HepG2 (cell line): ENCODE measurements around the gene ANGPTL5. TPM values are rescaled to one million over a fixed set of nuclear protein-coding genes. Genes with fewer than 3 reads are reported as not detected.

Experiments
- ATAC-seq: fragments of 200-7000 bp; cut with Tn5 transposase; 3 replicates; pipeline ENCODE4 v1.9.1; 2020; ENCODE audit warnings: mild to moderate bottlenecking, moderate library complexity
- BruUV-seq: library from RNA; stranded (reverse); fragments of 400-500 nt; replicated peaks from 2 replicates; lab custom pipeline; 2021; lab: Mats Ljungman, UMichigan
- CTCF ChIA-PET: fragments of 300-600 bp; formaldehyde crosslinking; extraction: SDS; loops from one replicate; lab custom pipeline; 2021; ENCODE audit warnings: low total read pairs, inconsistent platforms, low intra/inter-chr PET ratio; lab: Yijun Ruan, JAX
- POLR2A ChIA-PET: fragments of 350-600 bp; sonication (Branson Sonifier 250); formaldehyde crosslinking; loops from one replicate; lab custom pipeline; 2020; ENCODE audit warnings: antibody characterized with exemption, inconsistent platforms; lab: Yijun Ruan, JAX
- DNase-seq: peaks from one replicate; pipeline ENCODE4 v3.0.0-alpha.2; 2015; ENCODE audit warnings: low spot score
- FAIRE-seq: peaks from 3 replicates; lab custom pipeline; 2011; peaks lifted over from hg19 to GRCh38; lab: Jason Lieb, UNC
- H2AFZ ChIP-seq: one replicate; pipeline ENCODE4 v1.6.1; 2011; ENCODE audit warnings: low read length, inconsistent platforms
- H3K27ac ChIP-seq: fragments of 300-600 bp; 3 replicates; pipeline ENCODE4 v1.8.0; 2011; ENCODE audit warnings: mixed run types, mild to moderate bottlenecking, mixed read lengths, low read length, inconsistent platforms; ENCODE audit not compliant: insufficient read depth; ENCODE audit errors: extremely low read length
- H3K27me3 ChIP-seq, 2 experiments: fragments of 200-600 bp in 1 of 2; 2 replicates in 1 of 2; 3 replicates in 1 of 2; pipeline versions ENCODE4 v1.6.0 to v1.8.0; 2011; ENCODE audit warnings: low read length in 2 of 2, mild to moderate bottlenecking in 2 of 2, moderate library complexity in 2 of 2, inconsistent platforms in 1 of 2; ENCODE audit not compliant: insufficient read depth in 2 of 2, control insufficient read depth in 1 of 2
- H3K36me3 ChIP-seq, 2 experiments: fragments of 200-600 bp in 1 of 2; replicated peaks in 1 of 2; 2 replicates in 1 of 2; 3 replicates in 1 of 2; pipeline versions ENCODE4 v1.5.1 to v1.8.0; 2011; ENCODE audit warnings: low read length in 2 of 2, inconsistent platforms in 1 of 2; ENCODE audit not compliant: insufficient read depth in 2 of 2, control insufficient read depth in 1 of 2
- H3K4me1 ChIP-seq: 2 replicates; pipeline ENCODE4 v1.5.1; 2012; ENCODE audit warnings: low read length, inconsistent platforms; ENCODE audit not compliant: insufficient read depth
- H3K4me2 ChIP-seq: 2 replicates; pipeline ENCODE4 v1.6.0; 2011; ENCODE audit warnings: low read depth, low read length, inconsistent platforms
- H3K4me3 ChIP-seq, 3 experiments: fragments of 200-600 bp in 1 of 3; sonication (generic), shearing (Covaris generic) in 1 of 3; replicated peaks in 1 of 3; 2 replicates each; pipeline ENCODE4 v1.5.1; 2011 to 2016; ENCODE audit warnings: low read length in 3 of 3, inconsistent platforms in 2 of 3, low read depth in 2 of 3, mild to moderate bottlenecking in 2 of 3, control low read depth in 1 of 3, mixed read lengths in 1 of 3; ENCODE audit not compliant: insufficient read depth in 1 of 3
- H3K79me2 ChIP-seq: one replicate; pipeline ENCODE4 v1.6.1; 2011; ENCODE audit warnings: low read length, inconsistent platforms; ENCODE audit not compliant: insufficient read depth
- H3K9ac ChIP-seq: 2 replicates; pipeline ENCODE4 v1.6.0; 2011; ENCODE audit warnings: mild to moderate bottlenecking, low read depth, low read length, inconsistent platforms; ENCODE audit not compliant: insufficient read depth
- H3K9me3 ChIP-seq: 2 replicates; pipeline ENCODE4 v1.5.1; 2012; ENCODE audit warnings: mild to moderate bottlenecking, low read length
- H4K20me1 ChIP-seq: 2 replicates; pipeline ENCODE4 v1.6.0; 2011; ENCODE audit warnings: inconsistent platforms, mild to moderate bottlenecking, low read length, moderate library complexity; ENCODE audit not compliant: insufficient read depth
- ATF7 ChIP-seq, 2 experiments: fragments of 450-650 bp in 1 of 2; sonication (generic) in 1 of 2; formaldehyde crosslinking in 1 of 2; IDR thresholded peaks; 2 replicates each; pipeline versions ENCODE4 v1.4.0 to v1.6.1; 2016 to 2020; ENCODE audit warnings: antibody characterized with exemption in 1 of 2, mild to moderate bottlenecking in 1 of 2, missing genetic modification reagents in 1 of 2
- BRF2 ChIP-seq: sonication (generic); formaldehyde crosslinking; IDR thresholded peaks from 2 replicates; pipeline ENCODE4 v1.8.1; 2022; ENCODE audit warnings: mild to moderate bottlenecking, missing genetic modification reagents
- CBX1 ChIP-seq: IDR thresholded peaks from one replicate; pipeline ENCODE4 v1.6.1; 2016; ENCODE audit warnings: antibody characterized with exemption, low read depth
- E2F5 ChIP-seq: sonication (generic); formaldehyde crosslinking; conservative IDR thresholded peaks from 2 replicates; pipeline ENCODE4 v1.4.0; 2020; ENCODE audit warnings: missing genetic modification reagents
- FOXC1 ChIP-seq: sonication (generic); formaldehyde crosslinking; IDR thresholded peaks from 2 replicates; pipeline ENCODE4 v1.8.0; 2022; ENCODE audit warnings: mild to moderate bottlenecking, missing genetic modification reagents, borderline replicate concordance
- HNRNPH1 ChIP-seq: fragments of 200-400 bp; formaldehyde crosslinking; optimal IDR thresholded peaks from 2 replicates; pipeline ENCODE3; 2017; ENCODE audit warnings: mild to moderate bottlenecking, low read depth, low read length
- HOXA3 ChIP-seq: sonication (generic); formaldehyde crosslinking; IDR thresholded peaks from 2 replicates; pipeline ENCODE4 v1.5.0; 2020; ENCODE audit warnings: missing genetic modification reagents
- JUND ChIP-seq: sonication (generic); formaldehyde crosslinking; IDR thresholded peaks from 2 replicates; pipeline ENCODE4 v1.8.0; 2022; ENCODE audit warnings: mild to moderate bottlenecking, missing genetic modification reagents
- YY1 ChIP-seq: IDR thresholded peaks from 2 replicates; pipeline ENCODE4 v1.6.1; 2011; ENCODE audit warnings: low read length, low read depth, moderate library complexity, mild to moderate bottlenecking; ENCODE audit not compliant: insufficient read depth, insufficient replicate concordance
- ZKSCAN5 ChIP-seq: sonication (generic); formaldehyde crosslinking; IDR thresholded peaks from 2 replicates; pipeline ENCODE4 v1.5.1; 2020; ENCODE audit warnings: mild to moderate bottlenecking, missing genetic modification reagents
- ZMAT3 ChIP-seq: sonication (generic); formaldehyde crosslinking; conservative IDR thresholded peaks from 2 replicates; pipeline ENCODE4 v1.7.0; 2021; ENCODE audit warnings: missing genetic modification reagents
- ZNF569 ChIP-seq: sonication (generic); formaldehyde crosslinking; IDR thresholded peaks from 2 replicates; pipeline ENCODE4 v1.5.0; 2020; ENCODE audit warnings: mild to moderate bottlenecking, missing genetic modification reagents, moderate library complexity, borderline replicate concordance
- ZNF878 ChIP-seq: sonication (generic); formaldehyde crosslinking; IDR thresholded peaks from 2 replicates; pipeline ENCODE4 v1.8.1; 2023; ENCODE audit warnings: mild to moderate bottlenecking, missing genetic modification reagents, moderate library complexity
- WGBS: methylation state at CpG from one replicate; pipeline ENCODE4 v1.1.6; 2017; ENCODE audit warnings: low lambda C conversion rate; 5-methylcytosine and 5-hydroxymethylcytosine counted together
- in situ Hi-C: cut with HindIII; loops from 2 replicates; pipeline ENCODE4 v1.10.0; 2017; ENCODE audit warnings: low pct_unique_long_range_greater_than_20kb; ENCODE audit not compliant: extremely low pct_ligation_motif_present
- intact Hi-C: fragments of 100-400 bp; cut with micrococcal nuclease; formaldehyde crosslinking; loops from one replicate; pipeline ENCODE4 v1.10.0; 2022; ENCODE audit not compliant: unreplicated experiment
- polyA plus RNA-seq, 8 experiments: library from polyadenylated mRNA; depleted of rRNA in 3 of 8; stranded (reverse) in 7 of 8; unstranded in 1 of 8; fragments of >200 nt; fragmentation: Illumina TruSeq in 4 of 8; extraction: Trizol in 4 of 8; gene quantifications; 2 replicates each; pipeline versions ENCODE4 v1.2.1 to v1.2.3, GENCODE V29; 2011 to 2016; ENCODE audit warnings: low read depth in 4 of 8, missing spikeins in 1 of 8, mixed read lengths in 1 of 8; ENCODE audit not compliant: insufficient read depth in 1 of 8
- total RNA-seq, 5 experiments: library from RNA; depleted of rRNA; stranded (reverse); fragments of >200 nt; fragmentation: Illumina TruSeq; extraction: Trizol; gene quantifications; 2 replicates each; pipeline ENCODE4 v1.2.3, GENCODE V29; 2016; ENCODE audit warnings: low read depth in 1 of 5
- TF ChIP-seq, protein P1 (sequence below), 2 experiments: sonication (generic) in 1 of 2; formaldehyde crosslinking in 1 of 2; IDR thresholded peaks; 2 replicates each; pipeline versions ENCODE4 v1.5.1 to v1.6.1; 2011 to 2020; ENCODE audit warnings: borderline replicate concordance in 1 of 2, low read depth in 1 of 2, low read length in 1 of 2, mild to moderate bottlenecking in 1 of 2, missing genetic modification reagents in 1 of 2, moderate library complexity in 1 of 2
- TF ChIP-seq, protein P2 (sequence below): sonication (generic); formaldehyde crosslinking; IDR thresholded peaks from 2 replicates; pipeline ENCODE4 v1.9.0; 2021; ENCODE audit warnings: missing genetic modification reagents, mild to moderate bottlenecking, borderline replicate concordance

ANGPTL5 gene
- total and polyA plus RNA-seq, 2 of the 13 experiments (the other 11 are each of a cell fraction or from before 2014, with no cell fraction given): not detected

DNA sequence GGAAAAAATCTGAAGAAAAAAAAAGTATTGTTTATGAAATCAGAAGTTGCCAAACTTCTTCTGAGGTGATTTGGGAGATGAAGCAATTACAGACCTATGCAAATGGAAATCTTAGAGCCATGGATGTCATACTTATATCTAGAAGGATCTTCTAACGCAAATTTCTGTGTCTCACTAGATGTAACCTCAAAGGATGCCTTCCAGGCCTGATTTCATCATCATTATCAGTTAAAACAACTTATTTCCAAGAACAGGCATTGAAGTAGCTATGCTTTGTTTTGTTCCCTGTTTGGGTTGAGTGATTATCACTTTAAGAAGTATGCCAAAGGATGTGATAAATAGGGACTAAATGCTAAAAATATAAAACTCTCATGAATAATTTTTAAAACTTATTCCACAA, 43.9 kb upstream of the ANGPTL5 start:
- no peak overlapping the region for H3K9ac ChIP-seq
- CTCF ChIA-PET: no interaction called here
- intact Hi-C loops: no loop called here
- no peak overlapping the region for H3K4me3 ChIP-seq
- 88% methylated on average over 1 of the region's 1 CpG for WGBS
- DNase-seq (no peak), ATAC-seq (no peak), FAIRE-seq (no peak)
- BruUV-seq: no TSS peak
- H3K4me2 ChIP-seq: no peak overlapping the region
- in situ Hi-C loops: no loop called here
- no peaks in the 10 kb centered on the region for H3K27me3 ChIP-seq
- H2AFZ ChIP-seq: no peak overlapping the region
- H3K9me3 ChIP-seq: no peaks in the 10 kb centered on the region
- H3K79me2 ChIP-seq: no peaks in the 10 kb centered on the region
- TF ChIP-seq ZKSCAN5 (CRISPR knock-in tag) (no peak), BRF2 (no peak), FOXC1 (CRISPR knock-in tag) (no peak), HNRNPH1 (no peak), HOXA3 (CRISPR knock-in tag) (no peak), ZMAT3 (CRISPR knock-in tag) (no peak), ZNF878 (CRISPR knock-in tag) (no peak), ZNF569 (CRISPR knock-in tag) (no peak), JUND (CRISPR knock-in tag) (no peak), ATF7 (IDR thresholded peaks at IDR 0.05) (no peak), ATF7 (CRISPR knock-in tag; IDR thresholded peaks at IDR 0.05) (no peak), CBX1 (no peak), YY1 (no peak), E2F5 (CRISPR knock-in tag) (no peak)
- TF ChIP-seq, protein P1, sequence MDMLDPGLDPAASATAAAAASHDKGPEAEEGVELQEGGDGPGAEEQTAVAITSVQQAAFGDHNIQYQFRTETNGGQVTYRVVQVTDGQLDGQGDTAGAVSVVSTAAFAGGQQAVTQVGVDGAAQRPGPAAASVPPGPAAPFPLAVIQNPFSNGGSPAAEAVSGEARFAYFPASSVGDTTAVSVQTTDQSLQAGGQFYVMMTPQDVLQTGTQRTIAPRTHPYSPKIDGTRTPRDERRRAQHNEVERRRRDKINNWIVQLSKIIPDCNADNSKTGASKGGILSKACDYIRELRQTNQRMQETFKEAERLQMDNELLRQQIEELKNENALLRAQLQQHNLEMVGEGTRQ (IDR thresholded peaks at IDR 0.05; ENCODE audit: low read depth, low read length): no peak
- TF ChIP-seq, protein P1 (CRISPR knock-in tag; IDR thresholded peaks at IDR 0.05; ENCODE audit: borderline replicate concordance): no peak
- TF ChIP-seq, protein P2, sequence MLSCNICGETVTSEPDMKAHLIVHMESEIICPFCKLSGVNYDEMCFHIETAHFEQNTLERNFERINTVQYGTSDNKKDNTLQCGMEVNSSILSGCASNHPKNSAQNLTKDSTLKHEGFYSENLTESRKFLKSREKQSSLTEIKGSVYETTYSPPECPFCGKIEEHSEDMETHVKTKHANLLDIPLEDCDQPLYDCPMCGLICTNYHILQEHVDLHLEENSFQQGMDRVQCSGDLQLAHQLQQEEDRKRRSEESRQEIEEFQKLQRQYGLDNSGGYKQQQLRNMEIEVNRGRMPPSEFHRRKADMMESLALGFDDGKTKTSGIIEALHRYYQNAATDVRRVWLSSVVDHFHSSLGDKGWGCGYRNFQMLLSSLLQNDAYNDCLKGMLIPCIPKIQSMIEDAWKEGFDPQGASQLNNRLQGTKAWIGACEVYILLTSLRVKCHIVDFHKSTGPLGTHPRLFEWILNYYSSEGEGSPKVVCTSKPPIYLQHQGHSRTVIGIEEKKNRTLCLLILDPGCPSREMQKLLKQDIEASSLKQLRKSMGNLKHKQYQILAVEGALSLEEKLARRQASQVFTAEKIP (CRISPR knock-in tag): no peak
- no peaks in the 10 kb centered on the region for H3K36me3 ChIP-seq
- peaks cover 15% of the 10 kb centered on the region for H3K4me1 ChIP-seq
- H4K20me1 ChIP-seq: no peaks in the 10 kb centered on the region
- POLR2A ChIA-PET: no interaction called here
- no peak overlapping the region for H3K27ac ChIP-seq
